OCI-LY7 (cell line): ENCODE measurements around the gene MAML1. TPM values are rescaled to one million over a fixed set of nuclear protein-coding genes. Genes with fewer than 3 reads are reported as not detected.

Experiments
- BruUV-seq: library from RNA; stranded (reverse); fragments of 400-500 nt; replicated peaks from 2 replicates; lab custom pipeline; 2021; lab: Mats Ljungman, UMichigan
- CTCF ChIA-PET: fragments of 300-600 bp; sonication (Branson Sonifier 250); formaldehyde crosslinking; loops from one replicate; lab custom pipeline; 2022; ENCODE audit warnings: antibody characterized with exemption; ENCODE audit not compliant: unreplicated experiment; lab: Charles Lee
- POLR2A ChIA-PET: fragments of 300-600 bp; sonication (Branson Sonifier 250); formaldehyde crosslinking; loops from one replicate; lab custom pipeline; 2022; ENCODE audit warnings: antibody characterized with exemption; lab: Charles Lee
- DNase-seq: peaks from one replicate; pipeline ENCODE4 v3.0.0-alpha.2; 2015; ENCODE audit warnings: low spot score
- H2AFZ ChIP-seq: fragments of 200-600 bp; sonication (generic), shearing (Covaris generic); 2 replicates; pipeline ENCODE4 v1.6.1; 2014; ENCODE audit warnings: mild to moderate bottlenecking, antibody characterized with exemption, low read length, moderate library complexity
- H3K27ac ChIP-seq: fragments of 200-600 bp; sonication (generic); 2 replicates; pipeline ENCODE4 v1.5.1; 2014; ENCODE audit warnings: mixed run types, low read depth, mild to moderate bottlenecking, moderate library complexity, low read length, inconsistent platforms; ENCODE audit not compliant: poor library complexity, severe bottlenecking
- H3K36me3 ChIP-seq: fragments of 200-600 bp; sonication (generic); 2 replicates; pipeline ENCODE4 v1.6.1; 2014; ENCODE audit warnings: mild to moderate bottlenecking, antibody characterized with exemption, low read length, moderate library complexity, mixed read lengths; ENCODE audit not compliant: insufficient read depth
- H3K4me1 ChIP-seq: fragments of 200-600 bp; sonication (generic); 2 replicates; pipeline ENCODE4 v1.5.1; 2014; ENCODE audit warnings: mild to moderate bottlenecking, low read length; ENCODE audit not compliant: insufficient read depth, poor library complexity, severe bottlenecking
- H3K4me2 ChIP-seq: fragments of 200-600 bp; sonication (generic); 2 replicates; pipeline ENCODE4 v1.6.1; 2014; ENCODE audit warnings: mild to moderate bottlenecking, low read length
- H3K4me3 ChIP-seq: fragments of 200-600 bp; sonication (generic); 2 replicates; pipeline ENCODE4 v1.5.1; 2014; ENCODE audit warnings: mild to moderate bottlenecking, low read depth, low read length; ENCODE audit not compliant: poor library complexity, severe bottlenecking
- H3K79me2 ChIP-seq: fragments of 200-600 bp; sonication (generic); 2 replicates; pipeline ENCODE4 v1.6.1; 2016; ENCODE audit warnings: low read depth, mild to moderate bottlenecking, low read length, moderate library complexity, mixed read lengths; ENCODE audit not compliant: insufficient read depth
- H3K9me2 ChIP-seq: fragments of 200-600 bp; sonication (generic); 2 replicates; pipeline ENCODE4 v1.6.1; 2016; ENCODE audit warnings: mild to moderate bottlenecking, low read length, mixed read lengths; ENCODE audit not compliant: insufficient read depth
- H3K9me3 ChIP-seq: fragments of 200-600 bp; sonication (generic); 2 replicates; pipeline ENCODE4 v1.6.1; 2014; ENCODE audit warnings: mild to moderate bottlenecking, mixed run types, low read length, mixed read lengths
- H4K20me1 ChIP-seq: fragments of 200-600 bp; sonication (generic); 2 replicates; pipeline ENCODE4 v1.6.1; 2014; ENCODE audit warnings: mild to moderate bottlenecking, antibody characterized with exemption, low read length, moderate library complexity, mixed read lengths; ENCODE audit not compliant: insufficient read depth
- CTCF ChIP-seq: fragments of 200-600 bp; sonication (generic); conservative IDR thresholded peaks from 2 replicates; pipeline ENCODE4 v1.5.1; 2014; ENCODE audit warnings: mild to moderate bottlenecking, antibody characterized with exemption, low read length, moderate library complexity, mixed read lengths
- EZH2phosphoT487 ChIP-seq: fragments of 200-600 bp; sonication (generic); IDR thresholded peaks from 2 replicates; pipeline ENCODE4 v1.6.1; 2018; ENCODE audit warnings: low read depth, borderline replicate concordance, mild to moderate bottlenecking, mixed run types, antibody characterized with exemption, low read length, moderate library complexity, mixed read lengths
- intact Hi-C: fragments of 100-400 bp; cut with micrococcal nuclease; formaldehyde crosslinking; loops from one replicate; pipeline ENCODE4 v1.10.0; 2022; ENCODE audit not compliant: unreplicated experiment
- total RNA-seq, 2 experiments: library from RNA; depleted of rRNA in 1 of 2; stranded (reverse); fragments of >200 nt in 1 of 2; shearing (Covaris generic) in 1 of 2; gene quantifications; 2 replicates each; pipeline ENCODE4 v1.2.3, GENCODE V29; 2014 to 2022

The MAML1 gene
- total RNA-seq, 2 experiments from 2014 or later, result 17.0 to 27.4 TPM

DNA sequence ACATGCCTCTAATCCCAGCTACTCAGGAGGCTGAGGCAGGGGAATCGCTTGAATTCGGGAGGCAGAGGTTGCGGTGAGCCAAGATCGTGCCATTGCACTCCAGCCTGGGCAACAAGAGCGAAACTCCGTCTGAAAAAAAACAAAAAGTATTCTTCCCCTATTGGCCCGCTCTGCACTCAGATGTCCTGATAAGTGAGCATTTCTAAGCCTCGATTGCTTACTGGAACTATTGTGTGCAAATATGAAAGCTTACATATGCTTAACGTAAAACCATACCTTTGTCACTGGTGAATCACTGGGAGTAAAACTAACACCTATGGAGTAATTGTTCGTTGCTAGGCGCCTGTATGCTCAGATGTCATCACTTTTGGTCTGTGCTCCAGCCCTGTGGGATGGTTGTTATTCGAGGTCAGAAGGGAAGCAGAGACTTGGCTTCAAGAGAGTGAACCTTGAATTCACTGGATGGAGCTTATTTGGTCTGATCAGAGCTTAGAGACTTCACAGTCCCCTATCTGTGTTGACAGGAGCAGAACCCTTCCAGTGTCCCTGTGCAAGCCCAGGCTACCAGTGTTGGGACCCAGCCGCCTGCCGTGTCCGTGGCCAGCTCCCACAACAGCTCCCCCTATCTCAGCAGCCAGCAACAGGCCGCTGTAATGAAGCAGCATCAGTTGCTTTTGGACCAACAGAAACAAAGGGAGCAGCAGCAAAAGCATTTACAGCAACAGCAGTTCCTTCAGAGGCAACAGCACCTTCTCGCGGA lies 35.9 kb downstream of the MAML1 start:
- Histone ChIP-seq H3K9me2 (no peaks in the 10 kb centered on the region), H3K27ac (no peak overlapping the region), H3K4me3 (no peak overlapping the region), H2AFZ (no peak overlapping the region), H4K20me1 (peaks cover 4% of the 10 kb centered on the region; the same call in 1 of the 2 replicates), H3K9me3 (no peaks in the 10 kb centered on the region), H3K79me2 (peaks cover 12% of the 10 kb centered on the region; the same call in 1 of the 2 replicates), H3K36me3 (peaks cover 83% of the 10 kb centered on the region), H3K4me2 (no peak overlapping the region), H3K4me1 (no peaks in the 10 kb centered on the region)
- CTCF ChIA-PET, result no interaction called here
- POLR2A ChIA-PET, result interaction anchor here (0.7 to 1.5 kb wide), 2 partner anchors 9 to 30 kb away, joined by 4 to 5 read pairs; no protein-coding TSS in a partner anchor
- intact Hi-C loops, result loop anchor here (10.0 kb wide), 1 partner anchor 206 kb away; no protein-coding TSS in a partner anchor
- DNase-seq, result no peak
- no peak for TF ChIP-seq EZH2phosphoT487
- no peak for TF ChIP-seq CTCF
- no TSS peak for BruUV-seq

- no TSS peak for BruUV-seq
- intact Hi-C loops, result loop anchor here (10.0 kb wide), 1 partner anchor 206 kb away; no protein-coding TSS in a partner anchor
- TF ChIP-seq EZH2phosphoT487 (no peak), CTCF (no peak)
- Histone ChIP-seq H3K4me1 (no peaks in the 10 kb centered on the region), H3K36me3 (peaks cover 91% of the 10 kb centered on the region), H3K4me2 (no peak overlapping the region), H3K9me3 (no peaks in the 10 kb centered on the region), H3K4me3 (no peak overlapping the region), H4K20me1 (no peaks in the 10 kb centered on the region; the same call in 1 of the 2 replicates), H3K9me2 (no peaks in the 10 kb centered on the region), H3K79me2 (peaks cover 5% of the 10 kb centered on the region; the same call in 1 of the 2 replicates), H3K27ac (no peak overlapping the region), H2AFZ (no peak overlapping the region)
- POLR2A ChIA-PET, result interaction anchor here (0.7 to 1.5 kb wide), 2 partner anchors 8 to 30 kb away, joined by 4 to 5 read pairs; no protein-coding TSS in a partner anchor
- CTCF ChIA-PET, result no interaction called here
- no peak for DNase-seq
These were observed 36.6 kb downstream of the MAML1 start for GRCh38 chr5:179769271-179769670.

GRCh38 chr5:179769796-179770195 lies 37.2 kb downstream of the MAML1 start:
- Histone ChIP-seq H3K27ac (no peak overlapping the region), H3K4me2 (no peak overlapping the region), H3K4me1 (no peaks in the 10 kb centered on the region), H3K36me3 (peaks cover 96% of the 10 kb centered on the region), H4K20me1 (no peaks in the 10 kb centered on the region; the same call in 1 of the 2 replicates), H2AFZ (no peak overlapping the region), H3K79me2 (peaks cover 5% of the 10 kb centered on the region; the same call in 1 of the 2 replicates), H3K9me2 (no peaks in the 10 kb centered on the region), H3K4me3 (no peak overlapping the region), H3K9me3 (no peaks in the 10 kb centered on the region)
- ChIA-PET POLR2A (no interaction called here), CTCF (interaction anchor here (0.6 kb wide), 1 partner anchor 31 kb away, joined by 4 read pairs; no protein-coding TSS in a partner anchor)
- DNase-seq, result no peak
- TF ChIP-seq CTCF (no peak), EZH2phosphoT487 (no peak)
- intact Hi-C loops, result loop anchor here (10.0 kb wide), 1 partner anchor 205 kb away; no protein-coding TSS in a partner anchor
- no TSS peak for BruUV-seq
